Measurements from ENCODE around the gene ANAPC2. TPM values are rescaled to one million over a fixed set of nuclear protein-coding genes. Genes with fewer than 3 reads are reported as not detected.

ANAPC2 gene
- total RNA-seq, 4 donors from 2014 or later, result 14.0 to 34.1 (median 25.1) TPM

- peaks cover 14 to 32% (median 19%) of the 10 kb centered on the region in 3 donors for H3K4me1 ChIP-seq
- intact Hi-C loops (cut with DNase I), result loop anchor here (10.0 kb wide), 1 partner anchor 48 kb away; the partner anchor contains the start of genes ANAPC2 and SSNA1
- H3K36me3 ChIP-seq, result no peaks in the 10 kb centered on the region
- no peak for TF ChIP-seq POLR2A (IDR thresholded peaks at IDR 0.05)
- TF ChIP-seq CTCF (IDR thresholded peaks at IDR 0.05), result no peak
- WGBS, 2 donors, result 50% methylated on average over 2 of the region's 24 CpGs; no CpG with 5 or more reads in 1 of the 2 donors
- no peak overlapping the region for H3K4me3 ChIP-seq
- H3K9me3 ChIP-seq, result no peaks in the 10 kb centered on the region
- H3K27ac ChIP-seq, result no peak overlapping the region
- peaks cover 0 to 87% (median 0%) of the 10 kb centered on the region in 4 donors for H3K27me3 ChIP-seq
- no peak for DNase-seq
These were observed 44.1 kb upstream of the ANAPC2 start for GRCh38 chr9:137232510-137232909.

- Histone ChIP-seq H3K4me3 (no peak overlapping the region), H3K4me1 (peaks cover 18 to 32% (median 22%) of the 10 kb centered on the region in 3 donors), H3K27me3 (peaks cover 0 to 90% (median 0%) of the 10 kb centered on the region in 4 donors), H3K27ac (no peak overlapping the region), H3K9me3 (no peaks in the 10 kb centered on the region), H3K36me3 (no peaks in the 10 kb centered on the region)
- DNase-seq, result no peak
- intact Hi-C loops (cut with DNase I), result loop anchor here (10.0 kb wide), 1 partner anchor 47 kb away; the partner anchor contains the start of genes ANAPC2 and SSNA1
- no CpG with 5 or more reads among the region's 10 CpGs for WGBS, 2 donors
- TF ChIP-seq POLR2A (IDR thresholded peaks at IDR 0.05) (no peak), CTCF (IDR thresholded peaks at IDR 0.05) (no peak)
These were observed 43.7 kb upstream of the ANAPC2 start for GRCh38 chr9:137232101-137232500.

- TF ChIP-seq POLR2A (IDR thresholded peaks at IDR 0.05) (no peak), CTCF (IDR thresholded peaks at IDR 0.05) (no peak)
- Histone ChIP-seq H3K27me3 (peaks cover 0 to 93% (median 0%) of the 10 kb centered on the region in 4 donors), H3K36me3 (no peaks in the 10 kb centered on the region), H3K9me3 (no peaks in the 10 kb centered on the region), H3K27ac (no peak overlapping the region), H3K4me3 (no peak overlapping the region), H3K4me1 (peaks cover 19 to 32% (median 21%) of the 10 kb centered on the region in 3 donors)
- intact Hi-C loops (cut with DNase I), result loop anchor here (10.0 kb wide), 1 partner anchor 47 kb away; the partner anchor contains the start of genes ANAPC2 and SSNA1
- no peak for DNase-seq
- 65 to 82% methylated on average over 4 to 11 of the region's 23 CpGs for WGBS, 2 donors
These were observed 43.1 kb upstream of the ANAPC2 start for GRCh38 chr9:137231372-137232039.

GRCh38 chr9:137230705-137231371, 42.5 kb upstream of the ANAPC2 start, which contains the start of gene SLC34A3:
SLC34A3 (plus strand) TSS chr9:137230901; CDS start chr9:137231703, 802 bp downstream.
- peaks cover 0 to 89% (median 0%) of the 10 kb centered on the region in 4 donors for H3K27me3 ChIP-seq
- WGBS, 2 donors, result 90% methylated on average over 2 of the region's 14 CpGs; no CpG with 5 or more reads in 1 of the 2 donors

More at GRCh38 chr9:137230705-137231371, 42.5 kb upstream of the ANAPC2 start, which contains the start of gene SLC34A3:
- Histone ChIP-seq H3K4me1 (peaks cover 15 to 32% (median 19%) of the 10 kb centered on the region in 3 donors), H3K36me3 (no peaks in the 10 kb centered on the region), H3K4me3 (no peak within 1 kb of the TSS), H3K27ac (no peak within 1 kb of the TSS), H3K9me3 (no peaks in the 10 kb centered on the region)
- TF ChIP-seq POLR2A (IDR thresholded peaks at IDR 0.05), result no peak
- no peak for TF ChIP-seq CTCF (IDR thresholded peaks at IDR 0.05)
- DNase-seq, result no peak
- intact Hi-C loops (cut with DNase I), result loop anchor here (10.0 kb wide), 1 partner anchor 46 kb away; the partner anchor contains the start of genes ANAPC2 and SSNA1

Measured in esophagus squamous epithelium (tissue), 5 donors.